HCT116 (cell line): Measurements from ENCODE around the gene SZT2. TPM values are rescaled to one million over a fixed set of nuclear protein-coding genes. Genes with fewer than 3 reads are reported as not detected.

Source experiments
- ATAC-seq: fragments of 200-7000 bp; cut with Tn5 transposase; 2 replicates; pipeline ENCODE4 v1.9.1; 2020; ENCODE audit warnings: mild to moderate bottlenecking, moderate library complexity
- BruUV-seq: library from RNA; stranded (reverse); fragments of 400-500 nt; replicated peaks from 2 replicates; lab custom pipeline; 2021; lab: Mats Ljungman, UMichigan
- CTCF ChIA-PET: fragments of 300-600 bp; sonication (Branson Sonifier 250); formaldehyde crosslinking; loops from one replicate; lab custom pipeline; 2021; ENCODE audit warnings: antibody characterized with exemption; lab: Charles Lee
- POLR2A ChIA-PET: fragments of 300-600, 350-600 bp; sonication (Branson Sonifier 250); formaldehyde crosslinking; loops from one replicate; lab custom pipeline; 2021; ENCODE audit warnings: antibody characterized with exemption; lab: Charles Lee
- RAD21 ChIA-PET, 2 experiments: fragments of 300-600 bp; sonication (Branson Sonifier 250); formaldehyde crosslinking; loops; one replicate each; lab custom pipeline; 2023; ENCODE audit warnings: low total read pairs in 2 of 2; ENCODE audit not compliant: uncharacterized antibody in 2 of 2, unreplicated experiment in 2 of 2, low non-redundant PET in 1 of 2; lab: Charles Lee
- DNase-seq: peaks from one replicate; pipeline ENCODE4 v3.0.0-alpha.2; 2010; ENCODE audit warnings: low read depth, low spot score
- H2AFZ ChIP-seq: fragments of 200-600 bp; shearing (Covaris generic), sonication (generic); 2 replicates; pipeline ENCODE4 v1.6.1; 2017; ENCODE audit warnings: low read depth, mixed run types, mixed read lengths, antibody characterized with exemption, low read length; ENCODE audit not compliant: poor library complexity, severe bottlenecking
- H3K27ac ChIP-seq: 2 replicates; pipeline ENCODE4 v1.5.1; 2012; ENCODE audit warnings: low read depth, low read length
- H3K27me3 ChIP-seq: fragments of 200-600 bp; sonication (generic); 2 replicates; pipeline ENCODE4 v1.6.1; 2016; ENCODE audit warnings: mixed run types, low read length, mixed read lengths; ENCODE audit not compliant: insufficient read depth
- H3K36me3 ChIP-seq, 2 experiments: fragments of 200-500 bp in 1 of 2; fragments of 200-600 bp in 1 of 2; sonication (Bioruptor generic) in 1 of 2; sonication (generic) in 1 of 2; 2 replicates each; pipeline versions ENCODE4 v1.5.1 to v1.6.1; 2014 to 2016; ENCODE audit warnings: low read length in 2 of 2, inconsistent platforms in 1 of 2, mixed read lengths in 1 of 2, mixed run types in 1 of 2; ENCODE audit not compliant: insufficient read depth in 2 of 2, control insufficient read depth in 1 of 2
- H3K4me1 ChIP-seq, 2 experiments: fragments of 200-600 bp in 1 of 2; sonication (generic) in 1 of 2; 2 replicates each; pipeline versions ENCODE4 v1.5.1 to v1.6.1; 2012 to 2017; ENCODE audit warnings: low read length in 2 of 2, inconsistent platforms in 1 of 2, mild to moderate bottlenecking in 1 of 2, mixed read lengths in 1 of 2, mixed run types in 1 of 2, moderate library complexity in 1 of 2; ENCODE audit not compliant: insufficient read depth in 2 of 2, control insufficient read depth in 1 of 2
- H3K4me2 ChIP-seq: fragments of 200-600 bp; sonication (generic); 2 replicates; pipeline ENCODE4 v1.6.1; 2017; ENCODE audit warnings: mixed run types, low read length, mixed read lengths
- H3K4me3 ChIP-seq, 2 experiments: fragments of 200-600 bp in 1 of 2; sonication (generic) in 1 of 2; replicated peaks in 1 of 2; 2 replicates each; pipeline ENCODE4 v1.5.1; 2011 to 2016; ENCODE audit warnings: low read length in 2 of 2, control low read depth in 1 of 2, low read depth in 1 of 2, mild to moderate bottlenecking in 1 of 2, mixed read lengths in 1 of 2, mixed run types in 1 of 2
- H3K79me2 ChIP-seq: fragments of 200-600 bp; sonication (generic); 2 replicates; pipeline ENCODE4 v1.6.1; 2017; ENCODE audit warnings: mild to moderate bottlenecking, mixed run types, low read length, moderate library complexity, mixed read lengths; ENCODE audit not compliant: insufficient read depth
- H3K9ac ChIP-seq: fragments of 200-600 bp; sonication (generic); 2 replicates; pipeline ENCODE4 v1.6.1; 2016; ENCODE audit warnings: low read length, mixed read lengths
- H3K9me2 ChIP-seq: fragments of 200-600 bp; sonication (generic), shearing (Covaris generic); 2 replicates; pipeline ENCODE4 v1.6.1; 2017; ENCODE audit warnings: mixed run types, mild to moderate bottlenecking, moderate library complexity; ENCODE audit not compliant: insufficient read depth
- H3K9me3 ChIP-seq, 2 experiments: fragments of 200-500 bp in 1 of 2; fragments of 200-600 bp in 1 of 2; sonication (Bioruptor generic) in 1 of 2; sonication (generic) in 1 of 2; 2 replicates each; pipeline ENCODE4 v1.6.1; 2014 to 2017; ENCODE audit warnings: low read length in 2 of 2, mixed read lengths in 2 of 2, inconsistent platforms in 1 of 2, low read depth in 1 of 2, mild to moderate bottlenecking in 1 of 2, mixed run types in 1 of 2, moderate library complexity in 1 of 2; ENCODE audit not compliant: control insufficient read depth in 1 of 2, insufficient read depth in 1 of 2
- H4K20me1 ChIP-seq: fragments of 200-600 bp; sonication (generic), shearing (Covaris generic); 2 replicates; pipeline ENCODE4 v1.6.1; 2017; ENCODE audit warnings: mixed run types, mild to moderate bottlenecking, moderate library complexity; ENCODE audit not compliant: insufficient read depth
- CBX3 ChIP-seq: IDR thresholded peaks from 2 replicates; pipeline ENCODE4 v1.6.1; 2012; ENCODE audit warnings: low read depth
- CEBPB ChIP-seq: IDR thresholded peaks from 2 replicates; pipeline ENCODE4 v1.6.1; 2012; ENCODE audit warnings: low read depth
- ELF1 ChIP-seq: IDR thresholded peaks from 2 replicates; pipeline ENCODE4 v1.6.1; 2012; ENCODE audit warnings: low read depth, borderline replicate concordance
- EZH2 ChIP-seq: fragments of 200-600 bp; sonication (generic); IDR thresholded peaks from 2 replicates; pipeline ENCODE4 v1.6.1; 2017; ENCODE audit warnings: antibody characterized with exemption, mixed run types
- EZH2phosphoT487 ChIP-seq: fragments of 200-600 bp; IDR thresholded peaks from 2 replicates; pipeline ENCODE4 v1.6.1; 2018; ENCODE audit warnings: antibody characterized with exemption, borderline replicate concordance
- FOSL1 ChIP-seq: IDR thresholded peaks from 2 replicates; pipeline ENCODE4 v1.6.1; 2012; ENCODE audit warnings: low read depth
- JUND ChIP-seq: IDR thresholded peaks from 2 replicates; pipeline ENCODE4 v1.6.1; 2012
- POLR2A ChIP-seq: IDR thresholded peaks from 2 replicates; pipeline ENCODE4 v1.7.0; 2011; ENCODE audit warnings: borderline replicate concordance; ENCODE audit not compliant: insufficient read depth, insufficient read length; ENCODE audit errors: extremely low read depth
- POLR2AphosphoS5 ChIP-seq: IDR thresholded peaks from 2 replicates; pipeline ENCODE4 v1.6.1; 2011; ENCODE audit warnings: mild to moderate bottlenecking, low read depth, low read length, moderate library complexity
- RAD21 ChIP-seq: IDR thresholded peaks from 2 replicates; pipeline ENCODE4 v1.6.1; 2012; ENCODE audit warnings: low read depth, mild to moderate bottlenecking
- REST ChIP-seq: IDR thresholded peaks from 2 replicates; pipeline ENCODE4 v1.6.1; 2012; ENCODE audit warnings: low read depth
- SIN3A ChIP-seq: IDR thresholded peaks from 2 replicates; pipeline ENCODE4 v1.6.1; 2012; ENCODE audit warnings: low read depth
- SP1 ChIP-seq: IDR thresholded peaks from 2 replicates; pipeline ENCODE4 v1.6.1; 2012; ENCODE audit warnings: low read depth
- SRF ChIP-seq: IDR thresholded peaks from 2 replicates; pipeline ENCODE4 v1.6.1; 2012; ENCODE audit warnings: low read depth
- TCF7L2 ChIP-seq: IDR thresholded peaks from 2 replicates; pipeline ENCODE4 v1.7.0; 2011; ENCODE audit warnings: borderline replicate concordance, inconsistent platforms; ENCODE audit not compliant: insufficient read depth, insufficient read length; ENCODE audit errors: extremely low read depth
- YY1 ChIP-seq: IDR thresholded peaks from 2 replicates; pipeline ENCODE4 v1.6.1; 2011; ENCODE audit warnings: low read length, low read depth, moderate library complexity, mild to moderate bottlenecking; ENCODE audit not compliant: insufficient replicate concordance; ENCODE audit errors: extremely low read depth
- ZFX ChIP-seq: fragments of 450-650 bp; IDR thresholded peaks from 2 replicates; pipeline ENCODE4 v1.6.1; 2017
- intact Hi-C: fragments of 100-400 bp; cut with micrococcal nuclease; formaldehyde crosslinking; loops from 2 replicates; pipeline ENCODE4 v1.10.0; 2022
- total RNA-seq: library from RNA; stranded (reverse); gene quantifications from one replicate; pipeline ENCODE4 v1.2.1, GENCODE V29; 2021; ENCODE audit not compliant: unreplicated experiment
- TF ChIP-seq, protein P1 (sequence below): IDR thresholded peaks from 2 replicates; pipeline ENCODE4 v1.6.1; 2011; ENCODE audit warnings: mild to moderate bottlenecking, low read length, moderate library complexity; ENCODE audit not compliant: insufficient replicate concordance; ENCODE audit errors: extremely low read depth
- TF ChIP-seq, protein P2 (sequence below): IDR thresholded peaks from 2 replicates; pipeline ENCODE4 v1.6.1; 2012
- TF ChIP-seq, protein P3 (sequence below), 3 experiments: fragments of 200-600 bp in 1 of 3; sonication (generic) in 1 of 3; IDR thresholded peaks in 2 of 3; conservative IDR thresholded peaks in 1 of 3; 2 replicates each; pipeline ENCODE4 v1.5.1; 2012 to 2017; ENCODE audit warnings: low read depth in 2 of 3, low read length in 2 of 3, antibody characterized with exemption in 1 of 3, borderline replicate concordance in 1 of 3, control low read depth in 1 of 3, mild to moderate bottlenecking in 1 of 3, mixed read lengths in 1 of 3, mixed run types in 1 of 3, moderate library complexity in 1 of 3; ENCODE audit not compliant: insufficient read depth in 1 of 3

The SZT2 gene
- total RNA-seq, 1 experiment from 2014 or later, result 43.0 TPM

DNA sequence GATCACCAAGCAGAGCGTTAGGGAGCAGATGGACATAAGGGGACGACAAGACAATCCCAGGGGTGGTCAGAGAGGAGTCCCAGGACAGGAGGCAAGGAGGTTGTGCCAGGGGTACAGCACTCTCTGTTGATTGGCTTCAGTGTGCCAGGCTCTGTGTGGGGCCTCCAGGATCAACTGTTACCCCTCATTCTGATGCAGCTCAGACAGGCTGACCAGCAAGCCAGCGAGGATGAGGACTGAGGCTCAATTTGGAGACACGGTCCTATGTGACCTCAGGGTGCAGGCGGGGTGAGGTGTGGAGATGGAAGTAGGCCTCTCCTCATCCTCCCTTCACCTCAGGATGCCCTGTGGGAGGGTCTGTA is 60.0 kb downstream of the SZT2 start:
- no peaks in the 10 kb centered on the region for H3K27me3 ChIP-seq
- no peak for TF ChIP-seq EZH2
- TF ChIP-seq JUND, result no peak
- TF ChIP-seq POLR2A, result no peak
- TF ChIP-seq, protein P1, sequence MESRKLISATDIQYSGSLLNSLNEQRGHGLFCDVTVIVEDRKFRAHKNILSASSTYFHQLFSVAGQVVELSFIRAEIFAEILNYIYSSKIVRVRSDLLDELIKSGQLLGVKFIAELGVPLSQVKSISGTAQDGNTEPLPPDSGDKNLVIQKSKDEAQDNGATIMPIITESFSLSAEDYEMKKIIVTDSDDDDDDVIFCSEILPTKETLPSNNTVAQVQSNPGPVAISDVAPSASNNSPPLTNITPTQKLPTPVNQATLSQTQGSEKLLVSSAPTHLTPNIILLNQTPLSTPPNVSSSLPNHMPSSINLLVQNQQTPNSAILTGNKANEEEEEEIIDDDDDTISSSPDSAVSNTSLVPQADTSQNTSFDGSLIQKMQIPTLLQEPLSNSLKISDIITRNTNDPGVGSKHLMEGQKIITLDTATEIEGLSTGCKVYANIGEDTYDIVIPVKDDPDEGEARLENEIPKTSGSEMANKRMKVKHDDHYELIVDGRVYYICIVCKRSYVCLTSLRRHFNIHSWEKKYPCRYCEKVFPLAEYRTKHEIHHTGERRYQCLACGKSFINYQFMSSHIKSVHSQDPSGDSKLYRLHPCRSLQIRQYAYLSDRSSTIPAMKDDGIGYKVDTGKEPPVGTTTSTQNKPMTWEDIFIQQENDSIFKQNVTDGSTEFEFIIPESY, result no peak
- TF ChIP-seq SP1, result no peak
- no peak for TF ChIP-seq RAD21
- TF ChIP-seq, protein P2, sequence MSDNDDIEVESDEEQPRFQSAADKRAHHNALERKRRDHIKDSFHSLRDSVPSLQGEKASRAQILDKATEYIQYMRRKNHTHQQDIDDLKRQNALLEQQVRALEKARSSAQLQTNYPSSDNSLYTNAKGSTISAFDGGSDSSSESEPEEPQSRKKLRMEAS, result no peak
- no peak for TF ChIP-seq ELF1
- no peak for TF ChIP-seq REST
- TF ChIP-seq YY1, result no peak
- TF ChIP-seq EZH2phosphoT487, result no peak
- no peak for TF ChIP-seq CBX3
- TF ChIP-seq, protein P3, sequence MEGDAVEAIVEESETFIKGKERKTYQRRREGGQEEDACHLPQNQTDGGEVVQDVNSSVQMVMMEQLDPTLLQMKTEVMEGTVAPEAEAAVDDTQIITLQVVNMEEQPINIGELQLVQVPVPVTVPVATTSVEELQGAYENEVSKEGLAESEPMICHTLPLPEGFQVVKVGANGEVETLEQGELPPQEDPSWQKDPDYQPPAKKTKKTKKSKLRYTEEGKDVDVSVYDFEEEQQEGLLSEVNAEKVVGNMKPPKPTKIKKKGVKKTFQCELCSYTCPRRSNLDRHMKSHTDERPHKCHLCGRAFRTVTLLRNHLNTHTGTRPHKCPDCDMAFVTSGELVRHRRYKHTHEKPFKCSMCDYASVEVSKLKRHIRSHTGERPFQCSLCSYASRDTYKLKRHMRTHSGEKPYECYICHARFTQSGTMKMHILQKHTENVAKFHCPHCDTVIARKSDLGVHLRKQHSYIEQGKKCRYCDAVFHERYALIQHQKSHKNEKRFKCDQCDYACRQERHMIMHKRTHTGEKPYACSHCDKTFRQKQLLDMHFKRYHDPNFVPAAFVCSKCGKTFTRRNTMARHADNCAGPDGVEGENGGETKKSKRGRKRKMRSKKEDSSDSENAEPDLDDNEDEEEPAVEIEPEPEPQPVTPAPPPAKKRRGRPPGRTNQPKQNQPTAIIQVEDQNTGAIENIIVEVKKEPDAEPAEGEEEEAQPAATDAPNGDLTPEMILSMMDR (IDR thresholded peaks at IDR 0.05 in 2 of 3, conservative IDR thresholded peaks at IDR 0.05 in 1 of 3; ENCODE audit: borderline replicate concordance in 1 of 3, insufficient read depth in 1 of 3, low read depth in 2 of 3, low read length in 2 of 3), result no peak
- TF ChIP-seq POLR2AphosphoS5, result no peak
- no peak for TF ChIP-seq SIN3A
- TF ChIP-seq CEBPB, result no peak
- no peak for TF ChIP-seq SRF
- no peak for TF ChIP-seq ZFX
- no peak for TF ChIP-seq TCF7L2
- no peak for TF ChIP-seq FOSL1
- TF ChIP-seq, all 23 proteins: peak for 0
- Histone ChIP-seq H4K20me1 (no peaks in the 10 kb centered on the region), H2AFZ (no peak overlapping the region), H3K4me3 (no peak overlapping the region), H3K27ac (no peak overlapping the region), H3K79me2 (no peaks in the 10 kb centered on the region), H3K9me3 (no peaks in the 10 kb centered on the region), H3K4me2 (no peak overlapping the region), H3K36me3 (peaks cover 0 to 15% of the 10 kb centered on the region in 2 experiments; a peak in 2 of 4 replicates), H3K9ac (no peak overlapping the region), H3K9me2 (no peaks in the 10 kb centered on the region), H3K4me1 (peaks cover 16 to 25% of the 10 kb centered on the region in 2 experiments)
- intact Hi-C loops, result loop anchor here (10.0 kb wide), 1 partner anchor 595 kb away; no protein-coding TSS in a partner anchor
- ChIA-PET CTCF (no interaction called here), RAD21 (no interaction called here), POLR2A (no interaction called here)
- DNase-seq, result no peak
- ATAC-seq, result no peak
- no TSS peak for BruUV-seq
